Inferior parietal cortex (tissue), 1 donor: ENCODE measurements around the gene GALNT17.

Experiments used
- DNase-seq: peaks from one replicate; pipeline ENCODE4 v3.0.0-alpha.2; 2016; ENCODE audit errors: extremely low spot score

The GALNT17 gene

DNA sequence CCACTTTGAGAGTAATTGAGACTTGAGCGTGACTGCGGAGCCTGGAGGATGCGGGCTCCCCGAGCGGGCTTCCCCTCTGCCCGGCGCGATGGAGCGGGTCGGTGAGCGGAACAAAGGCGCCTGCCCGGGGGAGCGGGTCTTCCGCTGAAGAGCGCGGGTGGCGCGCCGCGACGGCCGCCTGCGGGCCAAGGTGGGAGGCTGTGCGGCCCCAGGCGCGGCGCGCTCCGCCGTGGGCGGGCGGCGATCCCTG is at the start of gene GALNT17:
Gene GALNT17 (plus strand): TSS at position 18 of the 250 bp plus-strand sequence.
- no peak for DNase-seq

DNA sequence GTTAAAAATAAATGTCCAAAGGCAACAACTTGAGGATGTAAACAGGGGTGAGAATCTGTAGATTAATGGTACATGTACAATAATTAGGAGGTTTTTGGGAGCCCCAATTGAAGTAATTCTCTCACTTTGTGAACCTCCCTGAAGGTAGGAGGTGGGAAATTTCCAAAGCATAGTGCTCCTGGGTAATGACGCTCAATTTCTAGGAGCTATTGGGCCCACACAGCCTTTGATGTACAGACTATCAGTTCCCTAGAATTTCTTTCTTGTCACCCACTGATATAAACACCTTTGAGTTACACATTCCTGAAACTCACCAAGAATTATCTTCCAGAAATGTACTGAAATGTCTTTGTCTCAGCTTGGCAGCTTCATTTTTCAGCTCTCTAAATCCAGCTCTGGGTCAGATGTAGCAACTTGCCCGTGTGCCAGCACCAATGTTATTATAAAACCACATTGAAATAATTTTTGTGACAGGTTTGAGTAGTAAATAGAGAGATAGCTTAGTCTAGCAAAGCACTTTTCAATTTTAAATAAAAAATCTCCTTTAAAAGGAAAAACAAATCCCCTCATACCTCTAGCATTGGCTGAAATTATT is 36.6 kb upstream of the GALNT17 start:
- DNase-seq, result peak; percentile 4

DNA sequence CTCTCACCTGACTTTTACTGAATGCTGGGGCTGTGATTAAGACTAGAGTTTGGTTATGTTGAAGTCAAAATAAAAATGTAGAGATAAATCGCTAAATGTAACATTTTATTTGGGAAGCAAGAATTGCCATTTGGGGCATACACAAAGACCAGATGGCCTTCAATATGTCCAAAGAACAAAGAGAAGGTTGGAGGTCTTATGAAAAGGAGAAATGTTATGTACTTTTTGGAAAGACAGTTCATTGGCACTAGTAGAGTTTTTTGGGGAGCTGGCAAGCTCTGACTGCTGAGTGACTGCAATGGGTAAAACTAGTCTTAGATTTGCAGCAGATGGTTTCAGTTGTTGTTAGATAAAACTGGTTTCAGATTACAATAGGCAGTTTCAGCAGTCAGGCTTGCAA is 35.6 kb upstream of the GALNT17 start:
- DNase-seq, result no peak

DNA sequence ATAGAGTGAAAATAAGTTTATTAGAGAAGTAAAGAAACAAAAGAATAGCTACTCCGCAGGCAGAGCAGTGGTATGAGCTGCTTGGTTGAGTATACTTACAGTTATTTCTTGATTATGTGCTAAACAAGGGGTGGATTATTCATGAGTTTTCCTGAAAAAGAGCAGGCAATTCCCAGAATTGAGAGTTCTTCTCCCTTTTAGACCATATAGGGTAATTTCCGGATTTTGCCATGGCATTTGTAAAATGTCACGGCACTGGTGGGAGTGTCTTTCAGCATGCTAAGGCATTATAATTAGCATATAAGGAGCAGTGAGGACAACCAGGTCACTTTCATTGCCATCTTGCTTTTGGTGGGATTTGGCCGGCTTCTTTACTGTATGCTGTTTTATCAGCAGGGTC is 25.7 kb upstream of the GALNT17 start:
- no peak for DNase-seq

DNA sequence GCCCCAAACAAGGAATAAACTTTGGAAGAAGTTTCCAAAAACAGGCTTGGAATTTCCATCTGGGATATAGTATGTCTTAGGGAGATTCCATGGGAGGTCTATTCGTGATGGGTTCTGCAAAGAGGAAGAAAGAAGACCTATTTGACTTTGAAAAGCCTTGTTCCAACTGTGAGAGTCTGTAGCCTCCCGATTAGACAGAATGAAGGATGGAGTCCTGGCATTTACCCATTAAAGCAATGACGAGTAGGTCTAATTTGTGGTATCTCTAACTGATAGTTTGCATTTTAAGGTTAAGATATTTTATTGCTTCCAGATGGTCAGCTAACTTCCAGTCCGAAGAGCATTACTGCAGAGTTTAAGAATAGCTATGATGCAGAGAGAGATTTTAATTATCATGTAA is 19.5 kb upstream of the GALNT17 start:
- DNase-seq, result no peak

DNA sequence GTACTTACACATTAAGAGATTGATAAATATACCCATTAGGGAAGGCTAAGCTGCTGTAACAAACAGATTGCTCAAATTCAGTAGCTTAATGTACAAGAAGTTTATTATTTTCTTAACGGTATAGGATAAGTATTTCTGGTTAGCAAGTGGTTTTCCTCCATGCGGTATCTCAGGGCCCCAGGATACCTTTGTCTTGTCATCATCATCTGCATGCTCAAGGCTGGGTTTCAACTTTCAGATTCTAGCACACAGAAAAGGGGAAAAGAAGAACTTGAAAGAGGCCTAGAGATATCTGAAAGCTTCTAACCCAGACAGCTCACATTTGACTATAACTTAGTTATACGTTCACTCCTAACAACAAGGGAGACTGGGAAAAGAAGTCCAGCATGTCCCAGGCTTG is 11.8 kb upstream of the GALNT17 start:
- no peak for DNase-seq

DNA sequence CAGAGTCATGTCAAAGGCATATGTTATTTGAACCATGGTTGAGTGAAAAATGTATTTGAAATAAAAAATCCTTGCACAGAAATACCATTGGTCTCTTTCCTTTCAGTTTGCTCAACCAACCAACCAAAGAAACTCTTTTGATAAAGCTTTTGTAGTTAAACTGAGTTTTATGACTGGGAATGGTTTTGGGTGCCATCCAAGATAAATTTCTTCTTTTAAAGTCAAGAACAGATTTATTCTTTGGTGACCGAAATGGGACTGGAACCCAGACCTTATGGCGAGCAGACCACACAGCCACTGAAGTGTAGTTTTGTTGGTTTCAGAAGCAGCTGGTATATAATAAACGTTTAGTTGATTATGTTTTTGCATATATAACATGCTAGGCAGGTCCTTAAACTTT is 2.8 kb upstream of the GALNT17 start:
- no peak for DNase-seq

DNA sequence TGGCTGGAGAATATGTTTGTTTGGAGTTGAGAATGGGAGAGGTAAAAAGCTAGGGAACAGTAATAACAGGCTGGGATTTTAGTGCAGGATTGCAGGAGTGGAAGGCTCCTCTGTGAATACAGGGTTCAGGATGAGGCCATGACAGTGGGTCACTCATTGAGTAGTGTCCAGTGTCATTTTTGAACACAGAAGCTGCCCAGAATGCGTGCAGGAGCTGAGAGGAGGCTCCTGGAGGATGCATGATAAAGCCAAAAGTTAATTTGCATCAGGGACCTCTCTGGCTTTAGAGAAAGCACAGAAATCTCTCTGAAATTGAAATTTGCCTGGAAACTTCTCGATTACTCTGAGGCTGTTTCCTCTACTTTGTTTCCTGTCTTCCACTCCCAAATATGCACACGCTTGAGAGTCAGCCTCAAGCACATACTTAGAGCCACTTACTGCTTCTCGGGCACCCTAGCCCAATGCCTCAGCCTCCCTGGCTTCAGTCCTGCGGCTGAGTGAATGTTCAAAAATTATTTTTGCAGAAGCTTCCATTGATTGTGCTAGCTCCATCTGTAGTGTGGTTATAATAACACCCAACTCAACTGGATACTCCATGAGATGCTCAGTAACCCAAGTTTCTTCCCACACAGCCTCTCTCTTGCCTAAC is 1.8 kb upstream of the GALNT17 start:
- peak; percentile 36 for DNase-seq

DNA sequence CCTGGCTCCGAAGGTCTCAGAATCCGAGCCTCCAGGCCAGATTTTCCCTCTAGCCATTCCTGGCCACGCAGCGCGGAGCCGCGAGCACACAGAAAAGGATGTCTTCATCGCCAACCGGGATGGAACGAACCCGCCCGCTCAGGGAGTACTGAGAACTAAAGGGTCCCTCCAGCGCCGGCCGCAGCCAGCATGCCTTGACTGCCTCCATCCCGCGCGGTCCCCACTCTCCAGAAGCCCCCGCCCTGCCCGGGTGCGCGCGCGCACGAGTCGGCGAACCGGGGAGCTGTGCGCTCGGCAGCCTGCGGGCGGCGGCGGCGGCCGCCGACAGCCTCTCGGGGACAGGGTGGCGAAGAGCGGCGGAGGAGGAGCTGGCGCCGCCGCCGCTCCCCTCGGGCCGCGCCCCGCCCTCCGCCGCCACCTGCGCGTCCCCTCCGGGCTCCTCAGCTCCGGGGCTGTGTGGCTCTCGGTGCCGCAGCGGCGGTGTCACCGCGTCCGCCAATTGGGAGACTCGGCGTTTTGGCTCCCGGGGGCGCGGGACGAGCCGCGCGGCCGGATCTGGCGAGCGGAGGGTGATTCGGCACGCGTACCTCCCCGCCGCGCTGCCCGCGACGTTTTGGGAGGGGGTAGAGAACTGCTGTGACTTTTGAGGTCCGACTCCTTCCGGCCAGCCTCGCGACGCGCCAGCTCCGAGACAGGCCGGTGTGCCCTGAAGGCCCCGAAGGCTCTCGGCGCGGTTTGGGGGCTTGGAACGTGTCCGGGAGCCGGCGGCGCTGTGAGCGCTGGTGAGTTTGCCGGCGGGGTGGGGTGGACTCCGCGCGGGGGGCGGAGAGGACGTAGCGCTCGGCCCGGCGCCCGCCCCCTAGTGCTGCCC is 453 bp upstream of the GALNT17 start:
- DNase-seq, result peak; percentile 56

DNA sequence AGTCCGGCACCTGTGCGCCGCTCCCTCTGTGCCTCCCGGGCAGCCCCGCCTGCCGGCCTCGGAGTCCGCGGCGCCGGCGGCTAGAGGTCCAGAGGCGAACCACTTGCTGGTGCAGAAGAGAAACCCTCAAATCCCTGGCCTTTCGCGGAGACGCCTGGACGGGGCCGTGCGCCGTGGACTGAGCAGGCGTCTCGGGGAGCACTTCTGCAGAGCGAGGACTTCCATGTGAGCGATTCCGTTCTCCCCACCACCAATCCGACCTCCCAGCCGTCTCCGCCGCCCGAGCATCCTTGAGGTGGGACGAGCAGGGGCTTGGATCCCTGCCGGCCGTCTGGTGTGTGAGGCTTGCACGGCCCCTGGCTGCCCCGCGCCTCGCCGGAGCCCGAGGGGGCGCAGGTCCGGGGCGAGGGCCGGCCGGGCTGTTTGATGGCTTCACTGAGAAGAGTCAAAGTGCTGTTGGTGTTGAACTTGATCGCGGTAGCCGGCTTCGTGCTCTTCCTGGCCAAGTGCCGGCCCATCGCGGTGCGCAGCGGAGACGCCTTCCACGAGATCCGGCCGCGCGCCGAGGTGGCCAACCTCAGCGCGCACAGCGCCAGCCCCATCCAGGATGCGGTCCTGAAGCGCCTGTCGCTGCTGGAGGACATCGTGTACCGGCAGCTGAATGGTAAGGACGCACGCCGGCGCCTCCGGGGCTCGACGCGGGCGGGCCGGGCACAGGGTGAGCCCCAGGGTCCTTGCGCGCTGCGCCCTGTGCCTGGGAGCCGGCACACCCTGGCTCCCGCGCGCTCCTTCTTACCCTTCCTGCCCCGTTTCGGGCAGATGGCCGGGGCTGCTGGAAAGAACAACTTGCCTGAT is 660 bp downstream of the GALNT17 start:
- no peak for DNase-seq

DNA sequence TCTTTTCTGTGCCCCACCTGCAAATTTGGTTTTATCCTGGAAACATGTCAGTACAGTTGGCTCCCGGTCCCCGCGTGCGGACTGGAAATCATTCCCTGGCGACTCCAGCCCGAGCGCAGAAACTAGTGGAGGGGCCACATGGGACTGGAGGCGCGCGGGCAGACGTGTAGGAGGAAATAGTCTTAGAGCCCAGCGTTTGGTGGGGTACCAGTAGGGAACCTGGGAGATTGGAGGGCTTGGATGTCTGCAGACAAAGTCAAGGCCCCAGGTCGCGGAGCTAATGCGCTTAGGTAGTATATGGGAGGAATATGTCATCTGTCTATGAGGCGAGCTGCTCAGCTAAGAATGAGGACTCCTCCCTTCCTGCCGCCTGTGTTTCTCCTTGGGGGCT is 1.3 kb downstream of the GALNT17 start:
- DNase-seq, result no peak

DNA sequence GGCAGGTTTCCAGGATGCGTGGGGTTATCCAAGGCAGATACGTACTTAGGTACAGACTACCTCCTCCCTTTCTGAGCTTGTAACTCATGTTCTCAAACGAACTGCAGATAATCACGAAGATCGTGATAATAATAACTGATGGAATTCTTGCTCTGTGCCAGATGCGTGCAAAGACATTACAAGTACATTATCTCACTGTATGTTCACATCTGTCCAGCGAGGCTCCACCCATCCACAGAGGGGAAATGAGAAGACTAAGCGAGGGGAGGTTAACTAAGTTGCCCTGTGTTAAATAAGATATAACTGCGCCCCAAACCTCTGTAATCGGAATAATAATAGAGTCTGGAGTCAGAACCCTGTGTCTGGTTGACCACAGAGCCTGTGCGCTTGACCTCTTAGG is 1.9 kb downstream of the GALNT17 start:
- no peak for DNase-seq

DNA sequence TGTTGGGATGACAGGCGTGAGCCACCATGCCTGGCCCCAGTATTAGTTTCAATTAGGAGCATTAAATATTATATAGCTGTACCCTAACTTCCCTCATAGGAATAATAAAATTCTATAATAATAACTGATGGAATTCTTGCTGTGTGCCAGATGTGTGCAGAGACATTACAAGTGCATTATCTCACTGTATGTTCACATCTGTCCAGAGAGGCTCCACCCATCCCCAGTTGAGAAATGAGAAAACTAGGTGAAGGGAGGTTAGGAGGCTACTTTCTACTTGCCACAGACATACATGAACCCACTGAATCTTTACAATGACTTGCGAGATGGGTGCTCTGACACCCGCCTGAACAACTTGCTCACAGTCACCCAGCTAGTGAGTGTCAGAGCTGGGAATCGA is 3.2 kb downstream of the GALNT17 start:
- DNase-seq, result no peak

DNA sequence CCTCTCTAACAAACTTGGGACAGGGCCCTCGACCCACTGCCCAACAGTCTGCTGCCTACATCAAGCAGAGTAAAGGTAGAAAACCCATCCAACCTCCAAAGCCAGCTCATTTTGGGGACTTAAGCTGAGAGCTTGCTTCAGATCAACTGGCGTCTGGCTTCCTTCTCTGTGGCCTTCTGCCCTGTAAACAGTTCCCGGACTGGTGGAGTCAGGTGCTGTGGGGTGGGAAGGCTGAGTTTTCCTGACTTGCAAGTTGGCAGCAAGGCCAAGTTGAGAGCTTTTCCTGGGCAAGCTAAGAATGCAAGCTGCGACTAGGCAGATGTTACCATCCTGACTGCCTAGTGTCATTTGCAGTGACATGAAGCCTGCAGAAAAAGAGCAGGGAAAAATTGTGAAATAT is 3.7 kb downstream of the GALNT17 start:
- DNase-seq, result no peak

DNA sequence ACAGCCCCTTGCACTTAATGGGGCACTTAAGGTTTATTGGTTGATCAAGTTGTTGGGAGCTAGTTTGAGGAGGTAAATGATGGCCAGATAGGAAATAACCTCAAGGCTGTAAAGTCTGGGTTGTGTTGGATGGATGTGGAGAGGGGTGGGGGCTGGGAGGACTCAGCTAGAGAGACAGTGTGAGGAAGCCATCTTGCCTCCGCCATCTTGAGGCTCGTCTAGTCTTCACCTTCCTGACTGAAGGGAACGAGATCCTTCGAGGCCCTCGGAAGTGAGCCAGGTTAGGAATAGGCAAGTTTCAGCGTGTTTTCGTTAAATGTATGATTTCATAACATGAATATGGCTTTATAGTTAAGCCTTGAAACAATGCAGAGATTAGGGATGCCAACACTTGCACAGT is 5.5 kb downstream of the GALNT17 start:
- no peak for DNase-seq

DNA sequence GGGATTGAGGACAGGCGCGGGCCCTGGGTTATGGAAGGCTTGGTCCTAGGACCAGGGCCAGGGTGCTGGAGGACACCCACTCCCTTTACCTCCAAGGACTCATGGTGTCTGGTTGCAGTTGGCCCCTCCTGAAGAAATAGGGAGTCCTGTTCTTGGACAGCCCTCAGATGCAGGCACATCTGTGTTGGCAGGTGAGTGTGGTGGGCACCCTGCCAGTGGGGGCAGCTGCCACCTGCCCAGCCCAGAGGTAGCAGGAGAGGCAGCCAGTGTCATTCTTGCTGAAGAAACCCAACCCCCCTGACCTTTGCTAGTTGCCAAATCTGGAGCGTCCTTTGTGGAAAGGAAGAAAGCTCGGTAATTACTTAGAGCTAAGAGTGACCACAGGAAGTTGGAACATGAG is 8.3 kb downstream of the GALNT17 start:
- no peak for DNase-seq

DNA sequence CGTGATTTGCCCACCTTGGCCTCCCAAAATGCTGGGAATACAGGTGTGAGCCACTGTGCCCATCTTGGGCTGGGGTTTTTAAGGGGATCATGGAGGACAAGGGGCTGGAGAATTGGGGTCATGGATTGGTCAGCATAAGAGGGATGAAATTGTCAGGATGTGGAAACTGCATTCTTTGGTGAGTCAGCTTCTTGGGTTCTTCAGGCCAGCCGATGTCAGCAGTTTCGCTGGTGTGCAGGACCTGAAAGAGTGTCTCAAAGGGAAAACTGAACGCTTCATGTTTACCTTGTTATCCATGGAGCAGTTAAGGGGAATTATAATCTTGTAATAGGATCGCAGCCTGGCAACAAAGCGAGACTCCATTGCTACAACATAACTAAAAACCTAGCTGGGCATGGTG is 13.0 kb downstream of the GALNT17 start:
- no peak for DNase-seq

DNA sequence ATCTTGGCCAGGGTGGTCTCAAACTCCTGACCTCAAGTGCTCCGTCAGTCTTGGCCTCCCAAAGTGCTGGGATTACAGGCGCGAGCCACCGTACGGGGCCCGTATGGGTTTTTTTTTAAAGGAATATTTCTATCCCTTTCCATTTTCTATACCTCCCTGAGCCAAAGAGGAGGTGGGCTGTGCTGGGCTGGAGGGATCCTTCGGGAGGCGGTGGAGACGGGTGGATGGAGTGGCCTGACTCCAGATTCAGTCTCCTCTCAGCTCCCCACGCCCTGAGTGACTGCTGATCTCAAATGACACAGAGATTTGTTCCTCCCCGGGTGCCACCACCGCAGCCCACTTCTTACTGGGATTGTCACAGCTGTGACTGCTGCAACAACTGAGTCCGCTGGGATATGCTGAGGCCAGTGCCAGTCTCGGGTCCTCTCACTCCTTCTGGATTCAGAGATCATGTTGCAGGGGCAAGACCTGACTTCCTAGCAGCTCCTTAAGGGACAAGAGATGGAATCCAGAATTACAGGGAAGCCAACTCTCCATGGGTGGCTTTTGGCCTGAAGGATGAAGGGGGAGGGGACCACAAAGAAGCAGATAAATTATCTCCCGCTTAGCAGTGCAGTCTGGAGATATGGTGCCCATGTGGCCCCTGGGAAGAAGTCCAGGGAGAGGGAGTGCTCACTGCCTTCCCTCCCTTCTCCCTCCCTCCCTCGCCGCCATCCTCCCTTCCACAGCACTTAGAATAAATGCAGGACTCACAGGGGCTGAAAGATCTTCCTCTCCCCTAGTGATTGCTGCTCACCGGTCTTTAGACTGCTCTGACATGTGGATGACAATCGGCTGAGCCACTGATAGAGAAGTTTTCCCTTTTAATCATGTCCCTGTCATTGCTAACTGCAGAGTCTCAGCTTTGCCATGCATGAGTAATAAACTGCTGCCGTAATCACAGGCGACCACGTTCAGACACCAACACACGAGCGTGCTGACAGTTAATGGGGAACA is 14.3 kb downstream of the GALNT17 start:
- no peak for DNase-seq

DNA sequence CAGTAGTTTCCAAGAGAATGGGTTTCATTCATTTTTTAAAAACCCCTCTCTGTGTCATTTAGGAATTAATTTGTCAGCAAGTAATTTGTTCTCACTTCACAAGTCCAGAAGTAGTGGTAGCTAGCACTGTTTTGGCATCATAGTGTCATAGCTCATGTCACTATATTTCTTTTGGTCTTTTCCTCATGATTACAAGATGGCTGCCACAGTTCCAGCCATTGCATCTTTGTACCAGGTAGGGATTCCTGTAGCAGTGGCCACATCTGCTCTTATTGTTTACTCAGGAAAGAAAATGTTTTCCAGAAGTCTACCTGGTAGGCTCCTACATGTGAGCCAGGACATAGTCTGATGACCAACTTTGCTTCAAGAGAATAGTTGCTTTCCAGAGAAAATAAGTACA is 16.2 kb downstream of the GALNT17 start:
- no peak for DNase-seq

DNA sequence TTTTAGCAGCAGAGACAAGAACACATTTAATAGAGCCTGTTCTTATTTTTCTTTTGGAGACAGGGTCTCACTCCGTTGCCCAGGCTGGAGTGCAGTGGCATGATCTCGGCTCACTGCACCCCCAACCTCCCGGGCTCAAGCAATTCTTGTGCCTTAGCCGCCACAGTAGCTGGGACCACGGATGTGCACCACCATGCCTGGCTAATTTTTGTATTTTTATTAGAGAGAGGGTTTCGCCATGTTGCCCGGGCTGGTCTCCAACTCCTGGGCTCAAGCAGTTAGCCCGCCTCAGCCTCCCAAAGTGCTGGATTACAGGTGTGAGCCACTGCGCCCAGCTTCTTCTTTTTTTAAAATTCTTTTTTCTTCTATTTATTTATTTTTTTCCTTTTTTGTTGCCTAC is 23.3 kb downstream of the GALNT17 start:
- no peak for DNase-seq

DNA sequence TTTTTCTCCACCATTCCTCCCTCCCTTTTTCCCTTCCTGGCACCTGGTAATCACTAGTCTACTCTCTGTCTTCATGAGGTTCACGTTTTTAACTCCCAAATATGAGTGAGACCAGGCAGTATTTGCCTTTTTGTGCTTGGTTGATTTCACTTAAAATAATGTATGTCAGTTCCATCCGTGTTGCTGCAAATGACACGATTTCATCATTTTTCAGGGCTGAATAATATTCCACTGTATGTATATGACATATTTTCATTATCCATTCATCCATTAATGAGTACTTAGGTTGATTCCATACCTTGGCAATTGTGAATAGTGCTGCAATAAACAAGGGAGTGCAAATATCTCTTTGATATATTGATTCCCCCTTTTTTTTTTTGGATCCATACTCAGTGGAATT is 25.8 kb downstream of the GALNT17 start:
- no peak for DNase-seq
